ENCODE measurements around the gene ARHGAP42. TPM values are rescaled to one million over a fixed set of nuclear protein-coding genes. Genes with fewer than 3 reads are reported as not detected.

Gene ARHGAP42
- polyA plus RNA-seq, 1 donor (not counting 4 experiments of a cell fraction or from before 2014, with no cell fraction given): 5.5 TPM

DNA sequence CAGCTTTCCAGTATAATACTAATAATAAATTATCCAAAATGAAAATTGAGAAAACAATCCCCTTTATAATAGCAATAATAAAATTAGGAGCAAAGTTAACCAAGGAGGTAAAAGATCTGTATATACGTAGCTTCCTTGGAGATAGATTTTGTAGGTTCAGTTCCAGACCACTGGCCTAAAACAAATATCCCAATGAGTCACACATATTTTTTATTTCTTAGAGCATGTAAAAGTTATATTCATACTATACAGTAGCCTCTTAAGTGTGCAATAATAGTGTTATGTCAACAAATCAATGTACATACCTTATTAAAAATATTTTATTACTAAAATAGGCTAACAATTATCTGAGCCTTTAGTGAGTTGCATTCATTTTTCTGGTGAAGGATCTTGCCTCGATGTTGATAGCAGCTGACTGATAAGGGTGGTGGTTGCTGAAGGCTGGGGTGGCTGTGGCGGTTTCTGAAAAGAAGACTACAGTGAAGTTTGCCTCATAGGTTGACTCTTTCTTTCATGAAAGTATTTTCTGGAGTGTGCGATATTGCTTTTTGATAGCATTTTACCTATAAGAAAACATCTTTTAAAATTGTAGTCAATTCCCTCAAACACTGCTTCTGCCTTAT, 178.5 kb downstream of the ARHGAP42 start:
- Histone ChIP-seq H3K4me2 (ENCODE audit: control insufficient read depth, extremely low read depth, insufficient read depth, low read depth, low read length) (no peak overlapping the region), H3K4me1 (ENCODE audit: control insufficient read depth, extremely low read depth, insufficient read depth, low read length) (peaks cover 7% of the 10 kb centered on the region), H2AFZ (ENCODE audit: control insufficient read depth, low read length) (no peak overlapping the region), H3K79me2 (ENCODE audit: control insufficient read depth, insufficient read depth, low read length) (no peaks in the 10 kb centered on the region), H3K9ac (ENCODE audit: control insufficient read depth, extremely low read depth, insufficient read depth, low read length) (no peak overlapping the region), H3K9me3 (ENCODE audit: control insufficient read depth, low read depth, low read length) (no peaks in the 10 kb centered on the region), H3K36me3 (ENCODE audit: control insufficient read depth in 2 of 2, extremely low read depth in 1 of 2, insufficient read depth in 2 of 2, low read length in 2 of 2) (no peaks in the 10 kb centered on the region), H3K9me1 (ENCODE audit: control insufficient read depth, extremely low read depth, insufficient read depth, low read length) (no peaks in the 10 kb centered on the region), H4K20me1 (ENCODE audit: control insufficient read depth, extremely low read depth, insufficient read depth, low read length) (no peaks in the 10 kb centered on the region), H3K27ac (ENCODE audit: control insufficient read depth, insufficient read depth, low read length) (no peak overlapping the region), H3K27me3 (ENCODE audit: control insufficient read depth, extremely low read depth, insufficient read depth, low read length) (no peaks in the 10 kb centered on the region), H3K4me3 (ENCODE audit: control insufficient read depth in 2 of 3, extremely low read depth in 1 of 3, insufficient read depth in 2 of 3, low read depth in 1 of 3, low read length in 3 of 3) (no peak overlapping the region)
- FAIRE-seq (no peak), DNase-seq (ENCODE audit: low read depth, low spot score) (no peak)
- TF ChIP-seq, protein P1, sequence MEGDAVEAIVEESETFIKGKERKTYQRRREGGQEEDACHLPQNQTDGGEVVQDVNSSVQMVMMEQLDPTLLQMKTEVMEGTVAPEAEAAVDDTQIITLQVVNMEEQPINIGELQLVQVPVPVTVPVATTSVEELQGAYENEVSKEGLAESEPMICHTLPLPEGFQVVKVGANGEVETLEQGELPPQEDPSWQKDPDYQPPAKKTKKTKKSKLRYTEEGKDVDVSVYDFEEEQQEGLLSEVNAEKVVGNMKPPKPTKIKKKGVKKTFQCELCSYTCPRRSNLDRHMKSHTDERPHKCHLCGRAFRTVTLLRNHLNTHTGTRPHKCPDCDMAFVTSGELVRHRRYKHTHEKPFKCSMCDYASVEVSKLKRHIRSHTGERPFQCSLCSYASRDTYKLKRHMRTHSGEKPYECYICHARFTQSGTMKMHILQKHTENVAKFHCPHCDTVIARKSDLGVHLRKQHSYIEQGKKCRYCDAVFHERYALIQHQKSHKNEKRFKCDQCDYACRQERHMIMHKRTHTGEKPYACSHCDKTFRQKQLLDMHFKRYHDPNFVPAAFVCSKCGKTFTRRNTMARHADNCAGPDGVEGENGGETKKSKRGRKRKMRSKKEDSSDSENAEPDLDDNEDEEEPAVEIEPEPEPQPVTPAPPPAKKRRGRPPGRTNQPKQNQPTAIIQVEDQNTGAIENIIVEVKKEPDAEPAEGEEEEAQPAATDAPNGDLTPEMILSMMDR (optimal IDR thresholded peaks at IDR 0.05 in 1 of 3, IDR thresholded peaks at IDR 0.05 in 1 of 3, conservative IDR thresholded peaks at IDR 0.05 in 1 of 3; ENCODE audit: extremely low read depth in 1 of 3, insufficient read depth in 2 of 3, low read length in 3 of 3): no peak
- TF ChIP-seq EZH2 (IDR thresholded peaks at IDR 0.05; ENCODE audit: low read length): no peak
- dilution Hi-C loops (cut with MboI; ENCODE audit: extremely low pct_ligation_motif_present, low sequenced_read_pairs): loop anchor here (25.0 kb wide), 1 partner anchor 278 kb away; no protein-coding TSS in a partner anchor

DNA sequence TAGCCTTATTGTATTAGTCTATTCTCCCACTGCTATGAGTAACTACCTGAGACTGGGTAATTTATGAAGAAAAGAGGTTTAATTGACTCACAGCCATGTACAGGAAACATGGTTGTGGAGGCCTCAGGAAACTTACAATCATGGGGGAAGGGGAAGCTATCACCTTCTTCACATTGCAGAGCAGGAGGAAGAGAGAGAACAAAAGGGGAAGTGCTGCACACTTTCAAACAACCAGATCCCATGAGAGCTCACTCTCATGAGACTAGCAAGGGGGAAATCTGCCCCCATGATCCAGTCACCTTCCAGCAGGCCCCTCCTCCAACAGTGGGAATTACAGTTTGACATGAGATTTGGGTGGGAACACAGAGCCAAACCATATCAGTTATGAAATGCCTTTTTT, 179.4 kb downstream of the ARHGAP42 start:
- no peak for TF ChIP-seq EZH2 (IDR thresholded peaks at IDR 0.05; ENCODE audit: low read length)
- TF ChIP-seq, protein P1 (optimal IDR thresholded peaks at IDR 0.05 in 1 of 3, IDR thresholded peaks at IDR 0.05 in 1 of 3, conservative IDR thresholded peaks at IDR 0.05 in 1 of 3; ENCODE audit: extremely low read depth in 1 of 3, insufficient read depth in 2 of 3, low read length in 3 of 3): no peak
- dilution Hi-C loops (cut with MboI; ENCODE audit: extremely low pct_ligation_motif_present, low sequenced_read_pairs): loop anchor here (25.0 kb wide), 1 partner anchor 279 kb away; no protein-coding TSS in a partner anchor
- Histone ChIP-seq H3K27ac (ENCODE audit: control insufficient read depth, insufficient read depth, low read length) (no peak overlapping the region), H2AFZ (ENCODE audit: control insufficient read depth, low read length) (no peak overlapping the region), H3K9ac (ENCODE audit: control insufficient read depth, extremely low read depth, insufficient read depth, low read length) (no peak overlapping the region), H3K4me2 (ENCODE audit: control insufficient read depth, extremely low read depth, insufficient read depth, low read depth, low read length) (no peak overlapping the region), H3K79me2 (ENCODE audit: control insufficient read depth, insufficient read depth, low read length) (no peaks in the 10 kb centered on the region), H3K4me1 (ENCODE audit: control insufficient read depth, extremely low read depth, insufficient read depth, low read length) (peaks cover 3% of the 10 kb centered on the region), H3K36me3 (ENCODE audit: control insufficient read depth in 2 of 2, extremely low read depth in 1 of 2, insufficient read depth in 2 of 2, low read length in 2 of 2) (no peaks in the 10 kb centered on the region), H3K4me3 (ENCODE audit: control insufficient read depth in 2 of 3, extremely low read depth in 1 of 3, insufficient read depth in 2 of 3, low read depth in 1 of 3, low read length in 3 of 3) (no peak overlapping the region), H3K27me3 (ENCODE audit: control insufficient read depth, extremely low read depth, insufficient read depth, low read length) (no peaks in the 10 kb centered on the region), H3K9me3 (ENCODE audit: control insufficient read depth, low read depth, low read length) (no peaks in the 10 kb centered on the region), H3K9me1 (ENCODE audit: control insufficient read depth, extremely low read depth, insufficient read depth, low read length) (no peaks in the 10 kb centered on the region), H4K20me1 (ENCODE audit: control insufficient read depth, extremely low read depth, insufficient read depth, low read length) (no peaks in the 10 kb centered on the region)
- DNase-seq (ENCODE audit: low read depth, low spot score): no peak
- no peak for FAIRE-seq
